GM18505 (cell line): ENCODE measurements around the gene XXYLT1.

Experiments
- ATAC-seq: cut with Tn5 transposase; IDR thresholded peaks from one replicate; pipeline ENCODE4 v1.9.1; 2021; ENCODE audit not compliant: unreplicated experiment
- POLR2A ChIP-seq: IDR thresholded peaks from 4 replicates; pipeline ENCODE4 v1.6.1; 2011; ENCODE audit warnings: borderline replicate concordance; ENCODE audit not compliant: insufficient read depth, insufficient read length; ENCODE audit errors: extremely low read depth

Gene XXYLT1

GRCh38 chr3:195209083-195209846 lies 61.7 kb downstream of the XXYLT1 start:
- TF ChIP-seq POLR2A = no peak
- no peak for ATAC-seq

- TF ChIP-seq POLR2A = no peak
- no peak for ATAC-seq
Measured at GRCh38 chr3:195208631-195209030, 62.3 kb downstream of the XXYLT1 start.

- ATAC-seq = peak; percentile 59
- no peak for TF ChIP-seq POLR2A
Measured at GRCh38 chr3:195208183-195208582, 62.8 kb downstream of the XXYLT1 start.

GRCh38 chr3:195207731-195208130 lies 63.2 kb downstream of the XXYLT1 start:
- ATAC-seq = peak; percentile 10
- TF ChIP-seq POLR2A = no peak

- no peak for ATAC-seq
- TF ChIP-seq POLR2A = no peak
Measured at GRCh38 chr3:195207056-195207455, 63.9 kb downstream of the XXYLT1 start.

- TF ChIP-seq POLR2A = no peak
- no peak for ATAC-seq
Measured at GRCh38 chr3:195204360-195205163, 66.4 kb downstream of the XXYLT1 start.

- no peak for TF ChIP-seq POLR2A
- no peak for ATAC-seq
Measured at GRCh38 chr3:195203606-195204005, 67.4 kb downstream of the XXYLT1 start.

GRCh38 chr3:195201295-195201694 lies 69.7 kb downstream of the XXYLT1 start:
- no peak for TF ChIP-seq POLR2A
- ATAC-seq = no peak

GRCh38 chr3:195200010-195200822 lies 70.7 kb downstream of the XXYLT1 start:
- ATAC-seq = no peak
- no peak for TF ChIP-seq POLR2A

- ATAC-seq = no peak
- TF ChIP-seq POLR2A = no peak
Measured at GRCh38 chr3:195198426-195199346, 72.3 kb downstream of the XXYLT1 start.

GRCh38 chr3:195197765-195198425 lies 73.1 kb downstream of the XXYLT1 start:
- TF ChIP-seq POLR2A = no peak
- no peak for ATAC-seq

- TF ChIP-seq POLR2A = no peak
- no peak for ATAC-seq
Measured at GRCh38 chr3:195196266-195196665, 74.7 kb downstream of the XXYLT1 start.
